ENCODE data around the gene GUCY2C. TPM values are rescaled to one million over a fixed set of nuclear protein-coding genes. Genes with fewer than 3 reads are reported as not detected.

Gene GUCY2C
- total and polyA plus RNA-seq, 2 experiments from 2014 or later = not detected

- in situ Hi-C loops (cut with MboI) = no loop called here
- 33 to 44% methylated on average over 2 of the region's 2 CpGs for WGBS, 2 experiments (ENCODE audit: low coverage in 1 of 2, low lambda C conversion rate in 2 of 2, missing lambda C conversion rate in 2 of 2)
These were observed 3.5 kb upstream of the GUCY2C start for GRCh38 chr12:14699923-14700322.

GRCh38 chr12:14698555-14698954, 2.2 kb upstream of the GUCY2C start:
- Histone ChIP-seq H3K9ac (no peak overlapping the region), H3K36me3 (ENCODE audit: low read depth) (no peaks in the 10 kb centered on the region), H3K4me3 (no peak overlapping the region), H3F3A (ENCODE audit: insufficient read depth) (no peaks in the 10 kb centered on the region), H3K79me2 (ENCODE audit: insufficient read depth) (no peaks in the 10 kb centered on the region), H3K9me2 (ENCODE audit: insufficient read depth) (no peaks in the 10 kb centered on the region), H3K4me2 (ENCODE audit: unreplicated experiment) (no peak overlapping the region), H3K27me3 (replicated peaks; ENCODE audit: insufficient read depth) (peaks cover 2% of the 10 kb centered on the region; the same call in 1 of the 2 replicates), H3K4me1 (ENCODE audit: insufficient read depth) (no peaks in the 10 kb centered on the region), H3K9me3 (ENCODE audit: low read depth) (no peaks in the 10 kb centered on the region), H4K20me1 (ENCODE audit: insufficient read depth) (no peaks in the 10 kb centered on the region), H3K27ac (no peak overlapping the region), H2AFZ (no peak overlapping the region)
- no peak for TF ChIP-seq EZH2phosphoT487 (IDR thresholded peaks at IDR 0.05; ENCODE audit: insufficient read depth, low read depth)
- TF ChIP-seq EZH2 (IDR thresholded peaks at IDR 0.05; ENCODE audit: insufficient read depth, poor library complexity, severe bottlenecking) = no peak
- in situ Hi-C loops (cut with MboI) = no loop called here
- DNase-seq = no peak

More at GRCh38 chr12:14699923-14700322, 3.5 kb upstream of the GUCY2C start:
- TF ChIP-seq EZH2 (IDR thresholded peaks at IDR 0.05; ENCODE audit: insufficient read depth, poor library complexity, severe bottlenecking) (no peak), EZH2phosphoT487 (IDR thresholded peaks at IDR 0.05; ENCODE audit: insufficient read depth, low read depth) (no peak)
- DNase-seq = no peak
- Histone ChIP-seq H3K9me3 (ENCODE audit: low read depth) (no peaks in the 10 kb centered on the region), H4K20me1 (ENCODE audit: insufficient read depth) (no peaks in the 10 kb centered on the region), H3K9ac (no peak overlapping the region), H3K27ac (no peak overlapping the region), H3K4me3 (no peak overlapping the region), H3K4me2 (ENCODE audit: unreplicated experiment) (no peak overlapping the region), H3F3A (ENCODE audit: insufficient read depth) (no peaks in the 10 kb centered on the region), H3K9me2 (ENCODE audit: insufficient read depth) (no peaks in the 10 kb centered on the region), H3K36me3 (ENCODE audit: low read depth) (no peaks in the 10 kb centered on the region), H3K27me3 (replicated peaks; ENCODE audit: insufficient read depth) (no peaks in the 10 kb centered on the region), H3K79me2 (ENCODE audit: insufficient read depth) (no peaks in the 10 kb centered on the region), H2AFZ (no peak overlapping the region), H3K4me1 (ENCODE audit: insufficient read depth) (no peaks in the 10 kb centered on the region)

GRCh38 chr12:14695715-14696141, 671 bp downstream of the GUCY2C start:
- no peak overlapping the region for H3K4me3 ChIP-seq
- DNase-seq = no peak
- H3K4me1 ChIP-seq (ENCODE audit: insufficient read depth) = no peaks in the 10 kb centered on the region
- H3K9me2 ChIP-seq (ENCODE audit: insufficient read depth) = no peaks in the 10 kb centered on the region
- no peak overlapping the region for H3K27ac ChIP-seq
- H2AFZ ChIP-seq = no peak overlapping the region
- no peaks in the 10 kb centered on the region for H3K79me2 ChIP-seq (ENCODE audit: insufficient read depth)
- TF ChIP-seq EZH2phosphoT487 (IDR thresholded peaks at IDR 0.05; ENCODE audit: insufficient read depth, low read depth) (no peak), EZH2 (IDR thresholded peaks at IDR 0.05; ENCODE audit: insufficient read depth, poor library complexity, severe bottlenecking) (no peak)
- no peaks in the 10 kb centered on the region for H3K9me3 ChIP-seq (ENCODE audit: low read depth)
- in situ Hi-C loops (cut with MboI) = no loop called here
- no peak overlapping the region for H3K4me2 ChIP-seq (ENCODE audit: unreplicated experiment)
- no peaks in the 10 kb centered on the region for H3F3A ChIP-seq (ENCODE audit: insufficient read depth)
- H3K27me3 ChIP-seq (replicated peaks; ENCODE audit: insufficient read depth) = peaks cover 5% of the 10 kb centered on the region; the same call in 1 of the 2 replicates
- H3K36me3 ChIP-seq (ENCODE audit: low read depth) = no peaks in the 10 kb centered on the region
- 28% methylated on average over 5 of the region's 5 CpGs for WGBS, 2 experiments (ENCODE audit: low coverage in 1 of 2, low lambda C conversion rate in 2 of 2, missing lambda C conversion rate in 2 of 2)
- no peaks in the 10 kb centered on the region for H4K20me1 ChIP-seq (ENCODE audit: insufficient read depth)
- H3K9ac ChIP-seq = no peak overlapping the region

GRCh38 chr12:14694970-14695369, 1.4 kb downstream of the GUCY2C start:
- in situ Hi-C loops (cut with MboI) = no loop called here

More at GRCh38 chr12:14694970-14695369, 1.4 kb downstream of the GUCY2C start:
- no peak overlapping the region for H3K4me3 ChIP-seq
- H4K20me1 ChIP-seq (ENCODE audit: insufficient read depth) = no peaks in the 10 kb centered on the region
- no peak overlapping the region for H3K27ac ChIP-seq
- H3K4me1 ChIP-seq (ENCODE audit: insufficient read depth) = no peaks in the 10 kb centered on the region
- H3K36me3 ChIP-seq (ENCODE audit: low read depth) = no peaks in the 10 kb centered on the region
- no peaks in the 10 kb centered on the region for H3K9me3 ChIP-seq (ENCODE audit: low read depth)
- H3K79me2 ChIP-seq (ENCODE audit: insufficient read depth) = no peaks in the 10 kb centered on the region
- no peaks in the 10 kb centered on the region for H3F3A ChIP-seq (ENCODE audit: insufficient read depth)
- no peak overlapping the region for H2AFZ ChIP-seq
- TF ChIP-seq EZH2 (IDR thresholded peaks at IDR 0.05; ENCODE audit: insufficient read depth, poor library complexity, severe bottlenecking) (no peak), EZH2phosphoT487 (IDR thresholded peaks at IDR 0.05; ENCODE audit: insufficient read depth, low read depth) (no peak)
- H3K4me2 ChIP-seq (ENCODE audit: unreplicated experiment) = no peak overlapping the region
- no peak overlapping the region for H3K9ac ChIP-seq
- 43 to 44% methylated on average over 3 of the region's 3 CpGs for WGBS, 2 experiments (ENCODE audit: low coverage in 1 of 2, low lambda C conversion rate in 2 of 2, missing lambda C conversion rate in 2 of 2)
- no peaks in the 10 kb centered on the region for H3K9me2 ChIP-seq (ENCODE audit: insufficient read depth)
- no peak for DNase-seq
- peaks cover 5% of the 10 kb centered on the region; the same call in 1 of the 2 replicates for H3K27me3 ChIP-seq (replicated peaks; ENCODE audit: insufficient read depth)

Data from GM23248 (cell line).